Effector memory CD4-positive, alpha-beta T cell (primary cell): ENCODE data around the gene TWF2.
"Not testable (repeated sequence)": the region's sequence is repeated elsewhere in the genome, so short reads cannot be mapped to it uniquely, and the experiment has no call there.

ENCODE experiments used
- DNase-seq, 3 donors: peaks; one replicate each; pipeline ENCODE4 v3.0.0-alpha.2; 2020
- H3K27ac ChIP-seq: 2 replicates; pipeline ENCODE4 v1.7.0; 2013; ENCODE audit warnings: mild to moderate bottlenecking, low read length, moderate library complexity; ENCODE audit not compliant: insufficient read depth, poor library complexity, severe bottlenecking
- H3K27me3 ChIP-seq: replicated peaks from 2 replicates; pipeline ENCODE4 v1.7.0; 2013; ENCODE audit warnings: mild to moderate bottlenecking, low read length; ENCODE audit not compliant: insufficient read depth, control insufficient read depth, poor library complexity, severe bottlenecking
- H3K36me3 ChIP-seq: 2 replicates; pipeline ENCODE4 v1.7.0; 2013; ENCODE audit warnings: mild to moderate bottlenecking, low read length, moderate library complexity; ENCODE audit not compliant: control insufficient read depth, insufficient read depth
- H3K4me1 ChIP-seq: 2 replicates; pipeline ENCODE4 v1.7.0; 2013; ENCODE audit warnings: low read length, mild to moderate bottlenecking; ENCODE audit not compliant: control insufficient read depth, insufficient read depth, poor library complexity, severe bottlenecking
- H3K4me3 ChIP-seq: 2 replicates; pipeline ENCODE4 v1.7.0; 2013; ENCODE audit warnings: low read length, low read depth, mild to moderate bottlenecking; ENCODE audit not compliant: insufficient read depth, poor library complexity, severe bottlenecking
- H3K9me3 ChIP-seq: 2 replicates; pipeline ENCODE4 v1.7.0; 2013; ENCODE audit warnings: mild to moderate bottlenecking, low read length, moderate library complexity; ENCODE audit not compliant: control insufficient read depth

TWF2 gene

GRCh38 chr3:52277972-52278509 lies 39.1 kb upstream of the TWF2 start:
- H3K27me3 ChIP-seq = no peaks in the 10 kb centered on the region
- H3K4me3 ChIP-seq = peak overlapping the region; percentile 83
- DNase-seq = peak in 2 of 3 donors; percentile 41 to 56
- H3K9me3 ChIP-seq = no peaks in the 10 kb centered on the region
- peaks cover 44% of the 10 kb centered on the region for H3K4me1 ChIP-seq
- H3K36me3 ChIP-seq = peaks cover 4% of the 10 kb centered on the region
- peak overlapping the region; percentile 87 for H3K27ac ChIP-seq

- H3K27me3 ChIP-seq = no peaks in the 10 kb centered on the region
- peak overlapping the region; percentile 83 for H3K4me3 ChIP-seq
- peaks cover 44% of the 10 kb centered on the region for H3K4me1 ChIP-seq
- no peaks in the 10 kb centered on the region for H3K9me3 ChIP-seq
- peak overlapping the region; percentile 87 for H3K27ac ChIP-seq
- H3K36me3 ChIP-seq = peaks cover 4% of the 10 kb centered on the region
- DNase-seq = peak; percentile 56 to 60 (median 57)
Observed at GRCh38 chr3:52277071-52277964, 38.4 kb upstream of the TWF2 start.

GRCh38 chr3:52274781-52275180 lies 35.8 kb upstream of the TWF2 start:
- Histone ChIP-seq H3K4me3 (peak overlapping the region; percentile 83), H3K4me1 (peaks cover 39% of the 10 kb centered on the region), H3K27ac (peak overlapping the region; percentile 87)
- H3K9me3 ChIP-seq, DNase-seq, H3K27me3 ChIP-seq, H3K36me3 ChIP-seq: not testable (repeated sequence)

GRCh38 chr3:52272831-52273230 lies 33.9 kb upstream of the TWF2 start:
- peaks cover 9% of the 10 kb centered on the region for H3K36me3 ChIP-seq

GRCh38 chr3:52272172-52272571 lies 33.2 kb upstream of the TWF2 start:
- peak overlapping the region; percentile 35 for H3K4me3 ChIP-seq
- not testable (repeated sequence) for H3K9me3 ChIP-seq, H3K27me3 ChIP-seq, DNase-seq
- H3K27ac ChIP-seq = peak overlapping the region; percentile 87
- peaks cover 15% of the 10 kb centered on the region for H3K36me3 ChIP-seq
- peaks cover 54% of the 10 kb centered on the region for H3K4me1 ChIP-seq

More at GRCh38 chr3:52272831-52273230, 33.9 kb upstream of the TWF2 start:
- Histone ChIP-seq H3K9me3 (no peaks in the 10 kb centered on the region), H3K27me3 (no peaks in the 10 kb centered on the region), H3K4me1 (peaks cover 47% of the 10 kb centered on the region), H3K4me3 (peak overlapping the region; percentile 36), H3K27ac (peak overlapping the region; percentile 87)
- DNase-seq = no peak

- H3K4me1 ChIP-seq = peaks cover 48% of the 10 kb centered on the region
- peak overlapping the region; percentile 74 for H3K27ac ChIP-seq
- H3K4me3 ChIP-seq = peak overlapping the region; percentile 35
- H3K9me3 ChIP-seq = no peaks in the 10 kb centered on the region
- peaks cover 33% of the 10 kb centered on the region for H3K36me3 ChIP-seq
- H3K27me3 ChIP-seq = no peaks in the 10 kb centered on the region
- DNase-seq = no peak
Observed at GRCh38 chr3:52270252-52270754, 31.3 kb upstream of the TWF2 start.

GRCh38 chr3:52269776-52270175 lies 30.8 kb upstream of the TWF2 start:
- Histone ChIP-seq H3K9me3 (no peaks in the 10 kb centered on the region), H3K4me1 (peaks cover 48% of the 10 kb centered on the region), H3K4me3 (no peak overlapping the region), H3K27ac (peak overlapping the region; percentile 74), H3K36me3 (peaks cover 34% of the 10 kb centered on the region), H3K27me3 (no peaks in the 10 kb centered on the region)
- no peak for DNase-seq

GRCh38 chr3:52268036-52268435 lies 29.1 kb upstream of the TWF2 start:
- Histone ChIP-seq H3K27ac (peak overlapping the region; percentile 65), H3K36me3 (peaks cover 44% of the 10 kb centered on the region)

GRCh38 chr3:52265387-52265786 lies 26.4 kb upstream of the TWF2 start:
- H3K4me1 ChIP-seq = peaks cover 49% of the 10 kb centered on the region
- H3K4me3 ChIP-seq = no peak overlapping the region
- H3K36me3 ChIP-seq = peaks cover 62% of the 10 kb centered on the region
- H3K27ac ChIP-seq = no peak overlapping the region
- H3K9me3 ChIP-seq = no peaks in the 10 kb centered on the region
- DNase-seq = no peak
- H3K27me3 ChIP-seq = no peaks in the 10 kb centered on the region

More at GRCh38 chr3:52268036-52268435, 29.1 kb upstream of the TWF2 start:
- no peaks in the 10 kb centered on the region for H3K9me3 ChIP-seq
- H3K4me3 ChIP-seq = no peak overlapping the region
- peak in 2 of 3 donors; percentile 29 to 45 for DNase-seq
- H3K27me3 ChIP-seq = no peaks in the 10 kb centered on the region
- peaks cover 37% of the 10 kb centered on the region for H3K4me1 ChIP-seq

GRCh38 chr3:52262447-52262846 lies 23.5 kb upstream of the TWF2 start:
- Histone ChIP-seq H3K4me3 (no peak overlapping the region), H3K27ac (peak overlapping the region; percentile 43), H3K36me3 (peaks cover 83% of the 10 kb centered on the region), H3K9me3 (no peaks in the 10 kb centered on the region), H3K4me1 (peaks cover 27% of the 10 kb centered on the region), H3K27me3 (no peaks in the 10 kb centered on the region)
- DNase-seq = no peak
